Eye (tissue), 1 donor: ENCODE measurements around the gene NIF3L1.
"Not testable (repeated sequence)": the region's sequence is repeated elsewhere in the genome, so short reads cannot be mapped to it uniquely, and the experiment has no call there.

ENCODE experiments used
- DNase-seq: peaks from one replicate; pipeline ENCODE4 v3.0.0-alpha.2; 2015

NIF3L1 gene

DNA sequence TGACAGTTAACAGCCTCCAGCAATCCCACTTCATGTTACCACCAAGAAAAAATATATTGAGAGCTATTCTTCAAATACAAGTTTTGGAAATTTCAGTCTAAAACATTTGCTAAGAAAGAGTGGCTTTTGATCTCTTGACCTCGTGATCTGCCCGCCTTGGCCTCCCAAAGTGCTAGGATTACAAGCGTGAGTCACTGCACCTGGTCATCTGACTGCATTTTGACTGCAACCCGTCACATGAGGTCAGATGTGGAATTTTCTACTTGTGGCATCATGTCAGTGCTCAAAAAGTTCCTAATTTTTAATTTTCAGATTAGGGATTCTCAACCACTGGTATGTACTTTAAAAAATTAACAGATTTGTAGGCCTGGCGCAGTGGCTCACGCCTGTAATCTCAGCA lies 15.6 kb upstream of the NIF3L1 start:
- no peak for DNase-seq

DNA sequence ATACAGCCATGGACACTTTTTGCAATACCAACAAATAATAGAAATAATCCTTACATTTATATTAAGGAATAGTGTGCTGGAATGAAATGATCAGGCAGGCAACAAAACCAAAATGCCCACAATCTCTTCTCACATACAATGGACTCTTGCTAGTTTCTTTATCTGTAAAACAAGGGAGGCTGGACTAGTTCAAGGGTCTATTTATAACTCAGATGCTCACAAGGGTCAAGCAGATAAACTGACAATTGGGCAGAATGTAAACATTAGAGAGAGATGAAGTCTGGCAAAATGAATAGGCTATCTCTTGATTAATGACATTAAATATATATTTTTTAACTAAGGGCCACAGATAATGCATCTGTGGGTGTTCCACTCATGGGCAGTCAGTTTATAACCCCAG lies 11.7 kb upstream of the NIF3L1 start:
- DNase-seq: no peak

DNA sequence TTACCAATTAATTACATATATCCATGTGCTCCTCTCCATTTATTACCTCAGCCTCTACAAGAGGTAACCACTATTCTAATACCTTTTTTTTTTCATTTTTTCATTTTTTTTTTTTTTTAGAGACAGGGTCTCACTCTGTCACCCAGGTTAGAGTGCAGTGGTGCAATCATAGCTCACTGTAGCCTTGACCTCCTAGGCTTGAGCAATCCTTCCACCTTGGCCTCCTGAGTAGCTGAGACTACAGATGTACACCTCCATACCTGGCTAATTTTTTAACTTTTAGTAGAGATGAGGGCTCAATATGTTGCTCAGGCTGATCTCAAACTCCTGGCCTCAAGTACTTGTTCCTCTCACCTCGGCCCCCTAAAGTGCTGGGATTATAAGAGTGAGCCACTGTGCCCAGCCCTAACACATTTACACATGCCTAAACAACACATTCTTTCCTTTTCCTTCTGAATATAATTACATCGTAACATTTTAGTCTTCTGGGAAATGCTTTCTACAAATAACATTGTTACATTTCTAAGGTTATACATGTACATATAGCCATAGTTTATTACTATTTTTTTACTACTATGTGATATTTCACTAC lies 10.8 kb upstream of the NIF3L1 start:
- no peak for DNase-seq

DNA sequence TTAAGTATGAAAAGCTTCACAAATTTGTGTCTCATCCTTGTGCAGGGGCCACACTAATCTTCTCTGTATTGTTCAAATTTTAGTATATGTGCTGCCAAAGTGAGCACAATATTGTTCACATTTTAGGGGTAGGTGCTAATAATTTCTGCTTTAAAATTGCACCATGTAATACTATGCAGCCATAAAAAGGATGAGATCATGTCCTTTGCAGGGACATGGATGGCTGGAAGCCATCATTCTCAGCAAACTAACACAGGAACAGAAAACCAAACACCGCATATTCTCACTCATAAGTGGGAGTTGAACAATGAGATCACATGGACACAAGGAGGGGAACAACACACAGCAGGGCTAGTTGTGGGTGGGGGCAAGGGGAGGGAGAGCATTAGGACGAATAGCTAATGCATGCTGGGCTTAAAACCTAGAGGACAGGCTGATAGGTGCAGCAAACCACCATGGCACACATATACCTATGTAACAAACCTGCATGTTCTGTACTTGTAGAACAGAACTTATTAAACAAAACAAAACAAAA lies 7.4 kb upstream of the NIF3L1 start:
- not testable (repeated sequence) for DNase-seq

DNA sequence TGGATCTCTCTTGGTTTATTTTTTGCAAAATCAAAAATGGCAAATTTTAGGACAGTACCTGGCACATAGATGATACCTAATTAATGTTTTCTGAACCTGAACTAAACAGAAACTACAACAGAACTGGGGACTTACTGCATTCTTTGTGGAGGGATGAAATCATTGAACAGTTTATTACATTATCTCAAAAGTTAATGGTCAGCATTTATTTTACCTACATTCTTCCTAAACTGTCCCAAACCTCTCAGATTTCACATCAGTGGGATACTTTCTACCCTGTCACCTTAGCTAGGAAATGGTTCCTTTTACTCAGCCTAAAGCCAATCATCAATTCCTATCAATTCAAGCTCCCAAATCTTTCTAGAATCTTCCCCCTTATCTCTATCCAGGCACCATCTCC lies 10.3 kb downstream of the NIF3L1 start:
- DNase-seq: no peak

DNA sequence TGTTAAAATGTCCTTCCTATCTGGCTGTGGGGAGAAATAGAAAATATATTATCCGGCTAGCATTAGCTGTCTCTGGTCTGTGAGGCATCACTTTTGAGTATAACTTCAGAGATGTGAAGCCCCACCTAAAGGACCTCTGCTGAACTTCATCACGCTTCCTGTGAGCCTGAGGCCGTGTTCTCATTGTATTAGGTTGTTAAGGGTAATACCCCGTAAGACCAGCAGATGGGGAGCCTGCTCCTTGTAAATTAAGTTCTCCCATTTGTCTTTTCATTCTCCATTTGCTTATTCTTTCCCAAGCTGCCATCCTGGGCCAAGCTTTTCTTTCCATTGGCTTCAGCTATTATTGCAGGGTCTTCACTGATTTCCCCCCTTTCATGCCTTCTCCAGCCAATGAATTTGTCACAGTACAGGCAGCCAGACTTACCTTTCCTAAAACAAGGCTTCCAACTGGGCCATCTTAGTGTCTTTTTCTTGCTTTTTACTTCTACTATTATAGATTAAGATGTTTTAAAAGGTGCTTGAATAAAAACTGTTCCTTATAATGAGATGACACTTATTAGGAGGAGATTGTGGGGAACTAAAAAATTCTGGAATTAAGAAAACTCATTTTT lies 12.4 kb downstream of the NIF3L1 start:
- DNase-seq: peak; percentile 91

DNA sequence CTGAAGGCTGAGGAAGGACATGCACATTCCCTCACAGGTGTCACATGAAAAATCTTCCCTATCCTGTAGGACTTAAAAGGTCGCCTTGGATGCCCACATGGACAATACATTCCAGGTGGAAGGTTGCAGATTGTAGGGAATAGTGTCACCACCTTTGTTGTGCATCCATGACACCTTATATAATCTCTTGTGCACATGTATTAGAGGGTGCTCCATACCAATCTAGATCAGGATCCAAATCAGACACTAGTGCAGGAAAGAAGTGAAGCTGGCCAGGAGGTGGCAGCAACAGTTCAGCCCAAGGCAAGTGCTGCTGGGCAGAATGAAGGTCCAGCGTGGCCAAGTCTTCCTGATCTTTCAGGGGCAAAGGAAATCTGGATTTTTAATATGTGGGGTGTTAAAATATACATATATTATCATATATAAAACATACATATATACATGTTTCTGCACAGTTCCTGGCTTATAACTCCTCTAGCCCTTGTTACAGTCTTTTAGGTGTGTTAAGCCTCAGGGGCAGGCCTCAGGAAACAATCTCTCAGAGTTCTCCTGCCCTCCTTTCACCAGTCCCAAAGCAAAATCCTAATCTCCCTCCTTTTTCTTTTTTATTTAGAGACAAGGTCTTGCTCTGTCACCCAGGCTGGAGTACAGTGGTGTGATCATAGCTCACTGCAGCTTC lies 16.6 kb downstream of the NIF3L1 start:
- peak; percentile 75 for DNase-seq

DNA sequence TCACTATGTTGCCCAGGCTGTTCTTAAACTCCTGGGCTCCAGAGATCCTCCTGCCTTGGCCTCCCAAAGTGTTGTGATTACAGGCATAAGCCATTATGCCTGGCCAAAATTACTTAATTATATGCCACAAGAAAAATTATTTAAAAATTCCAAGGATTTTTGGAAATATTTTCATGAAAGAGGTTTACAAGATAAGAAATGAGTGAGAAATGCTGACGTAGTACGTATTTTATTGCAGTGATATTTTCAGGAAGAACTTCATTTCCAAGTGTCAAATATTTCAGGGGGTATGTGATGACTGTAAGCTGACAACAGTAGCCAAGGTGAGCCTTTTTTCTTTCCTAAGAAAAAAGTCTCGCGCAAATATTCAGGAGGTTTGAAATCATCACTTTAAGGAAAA lies 20.8 kb downstream of the NIF3L1 start:
- no peak for DNase-seq

DNA sequence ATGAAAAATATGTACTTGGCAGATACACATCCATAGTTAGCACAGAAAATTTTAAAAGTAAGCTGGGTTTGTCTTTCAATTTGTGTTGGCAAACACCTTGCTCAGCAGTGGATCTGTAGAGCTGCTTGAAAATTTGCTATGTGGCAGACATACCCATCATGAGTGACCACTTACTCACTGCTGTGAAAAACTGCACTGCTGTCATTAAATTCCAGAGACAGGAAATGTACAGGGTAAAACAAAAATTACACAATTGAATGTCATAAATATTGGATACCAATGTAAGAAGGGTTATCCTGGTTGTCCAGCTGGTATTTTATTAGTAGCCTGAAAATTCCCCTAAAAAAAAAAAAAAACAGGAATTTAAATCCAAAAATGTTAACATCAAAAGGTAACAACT lies 24.5 kb downstream of the NIF3L1 start:
- no peak for DNase-seq

DNA sequence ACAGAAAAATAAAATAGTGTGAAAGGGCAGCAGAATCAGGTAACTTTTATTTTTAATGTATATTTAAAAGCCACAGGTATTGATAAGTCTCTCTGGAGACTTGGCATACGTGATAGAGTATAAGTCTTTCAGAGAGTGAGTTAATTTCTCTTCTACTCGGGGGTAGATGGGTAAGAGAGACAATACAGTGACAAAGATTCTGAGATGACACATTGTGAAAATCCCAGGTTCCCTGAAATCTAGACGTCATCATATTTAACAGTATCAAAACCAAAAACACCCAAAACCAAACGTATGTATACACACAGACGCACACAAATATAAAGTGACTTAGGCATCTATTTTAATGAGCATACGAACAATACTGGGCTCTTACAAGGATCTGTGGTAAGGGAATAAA lies 33.3 kb downstream of the NIF3L1 start:
- DNase-seq: no peak

DNA sequence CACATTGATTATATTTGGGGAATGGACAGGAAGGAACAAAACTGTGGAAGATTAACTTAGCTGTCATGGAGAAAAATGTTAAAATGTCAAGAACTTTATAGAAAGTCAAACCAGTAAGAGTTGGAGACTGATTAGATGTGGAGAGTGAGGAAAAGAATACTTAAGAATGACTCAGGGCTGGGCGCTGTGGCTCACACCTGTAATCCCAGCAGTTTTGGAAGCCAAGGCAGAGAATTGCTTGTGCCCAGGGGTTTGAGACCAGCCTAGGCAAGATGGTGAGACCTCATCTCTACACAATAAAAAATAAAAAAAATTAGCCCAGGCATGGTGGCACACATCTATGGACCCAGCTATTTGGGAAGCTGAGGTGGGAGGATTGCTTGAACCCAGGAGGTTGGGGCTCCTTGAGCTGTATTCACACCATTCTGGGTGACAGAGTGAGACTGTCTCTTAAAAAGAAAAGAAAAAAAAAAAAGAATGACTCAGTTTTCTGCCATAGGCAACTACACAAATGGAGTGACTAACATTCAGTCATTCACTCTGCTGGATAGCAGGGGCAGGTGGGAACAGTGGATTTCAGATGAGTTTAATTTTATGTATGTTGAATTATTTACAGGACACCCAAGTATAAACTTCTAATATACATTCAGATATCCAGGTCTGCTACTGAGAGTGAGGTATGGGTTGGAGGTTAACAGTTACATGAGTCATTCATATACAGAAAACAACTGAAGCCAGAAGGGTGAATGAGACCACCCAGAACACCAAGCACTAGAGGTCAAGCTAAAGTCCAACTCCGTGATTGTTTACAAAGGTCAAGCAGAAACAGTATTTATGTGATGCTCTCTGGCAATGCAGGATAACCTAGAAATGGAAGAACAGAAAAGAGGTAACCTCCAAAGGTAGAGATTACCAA lies 40.4 kb downstream of the NIF3L1 start:
- no peak for DNase-seq

DNA sequence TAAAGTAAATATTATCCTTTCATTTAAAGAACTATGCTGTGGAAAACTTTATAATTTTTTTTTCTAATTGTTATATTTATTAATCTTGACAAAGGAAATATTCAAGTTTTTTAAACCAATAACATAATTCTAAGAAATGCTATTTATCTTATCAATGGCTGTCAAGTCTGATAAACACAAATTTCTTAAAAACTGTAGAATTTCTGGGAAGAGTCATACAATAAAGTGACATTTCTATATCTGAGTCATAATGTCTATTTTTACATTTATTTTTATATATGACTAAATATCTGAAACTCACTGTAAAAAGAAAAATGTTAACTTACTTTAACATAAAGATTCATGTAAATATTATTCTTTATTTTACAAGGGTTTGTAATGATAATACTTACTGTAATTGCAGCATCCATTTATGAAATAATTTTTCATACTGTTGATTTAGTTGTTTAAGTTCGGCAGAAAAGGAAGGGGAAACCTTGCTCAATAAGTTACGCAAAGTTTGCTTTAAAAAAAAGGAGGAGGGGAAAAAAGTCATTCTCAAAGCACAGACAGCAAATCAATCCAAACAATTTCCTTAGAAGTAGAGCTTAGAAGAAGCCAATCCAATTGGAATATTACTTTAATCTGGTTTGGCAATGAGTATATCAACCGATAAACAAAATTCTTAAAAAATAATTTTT lies 41.9 kb downstream of the NIF3L1 start:
- no peak for DNase-seq

DNA sequence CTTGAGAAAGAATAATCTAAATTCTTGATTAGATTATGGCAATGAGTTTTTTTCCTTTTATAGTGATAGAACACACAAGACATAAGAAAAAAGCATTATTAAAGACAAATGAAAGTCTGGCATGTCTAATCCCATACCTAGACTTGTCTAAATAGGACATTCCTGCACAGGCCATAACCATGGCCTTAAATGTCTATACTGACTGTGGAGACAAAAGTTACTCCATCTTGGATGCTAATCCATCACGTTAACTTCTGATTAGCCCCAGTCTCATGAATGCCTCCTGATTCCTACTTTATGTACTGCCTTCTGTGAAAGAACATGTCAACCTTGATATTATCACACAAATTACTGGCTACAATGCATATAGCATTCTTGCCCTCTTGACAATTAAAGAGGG lies 50.7 kb downstream of the NIF3L1 start:
- DNase-seq: no peak

DNA sequence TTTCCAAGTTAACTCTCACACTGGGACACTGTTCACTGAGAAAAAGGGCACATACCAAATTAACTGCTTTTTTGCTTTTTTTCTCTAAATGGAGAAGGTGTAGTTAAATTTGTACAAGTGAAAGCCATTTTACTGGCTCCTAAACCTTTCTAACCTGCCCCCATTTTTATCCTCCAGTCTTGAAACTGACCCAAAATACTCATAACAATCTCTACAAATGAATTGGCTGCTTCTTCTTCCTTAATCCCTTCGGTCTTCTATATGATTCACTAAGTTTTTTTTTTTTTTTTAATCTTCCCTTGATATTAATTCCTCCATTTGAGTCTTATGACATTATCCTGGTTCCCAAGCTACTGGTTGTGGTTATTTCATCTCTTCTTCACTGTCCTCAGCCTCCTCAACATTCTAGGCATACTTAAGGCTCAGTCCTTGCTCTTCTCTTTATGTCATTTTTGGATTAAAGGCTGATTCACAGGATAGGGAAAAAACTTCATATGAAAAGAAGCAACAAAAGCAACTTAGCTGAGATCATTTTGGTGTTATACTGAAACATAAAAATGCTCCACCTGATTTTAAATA lies 54.4 kb downstream of the NIF3L1 start:
- DNase-seq: no peak

DNA sequence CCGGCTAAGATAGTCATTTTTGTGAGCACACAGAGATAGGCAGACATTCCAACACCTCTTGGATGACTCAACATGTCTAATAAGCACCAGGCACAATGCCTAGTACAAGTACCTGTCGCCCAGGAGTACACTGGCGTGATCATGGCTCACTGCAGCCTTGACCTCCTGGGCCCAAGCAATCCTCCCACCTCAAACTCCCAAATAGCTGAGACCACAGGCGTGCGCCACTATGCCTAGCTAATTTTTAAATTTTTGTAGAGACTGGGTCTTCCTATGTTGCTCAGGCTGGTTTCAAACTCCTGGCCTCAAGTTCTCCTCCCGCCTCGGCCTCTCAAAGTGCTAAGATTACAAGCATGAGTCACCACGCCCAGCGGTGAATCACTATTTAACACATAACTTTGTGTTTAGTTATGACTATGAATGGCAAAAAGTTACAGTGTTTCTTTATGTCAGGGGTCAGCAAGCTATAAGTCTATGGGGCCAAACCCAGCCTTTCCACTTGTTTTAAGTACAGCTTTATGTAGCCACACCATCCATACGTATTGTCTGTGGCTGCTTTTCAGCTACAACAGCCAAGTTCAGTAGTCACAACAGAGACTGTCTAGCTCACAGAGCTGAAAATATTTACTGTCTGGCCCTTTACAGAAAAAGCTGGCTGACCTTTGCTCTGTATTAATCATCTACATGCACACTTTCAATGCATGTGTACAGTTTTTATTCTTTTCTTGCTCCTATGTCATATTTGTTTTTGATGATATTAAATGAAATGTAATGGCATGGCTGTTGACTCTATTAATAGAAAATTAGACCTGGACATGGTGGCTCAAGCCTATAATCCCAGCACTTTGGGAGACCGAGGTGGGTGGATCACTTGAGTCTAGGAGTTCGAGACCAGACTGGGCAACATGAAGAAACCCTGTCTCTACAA lies 55.6 kb downstream of the NIF3L1 start:
- no peak for DNase-seq

DNA sequence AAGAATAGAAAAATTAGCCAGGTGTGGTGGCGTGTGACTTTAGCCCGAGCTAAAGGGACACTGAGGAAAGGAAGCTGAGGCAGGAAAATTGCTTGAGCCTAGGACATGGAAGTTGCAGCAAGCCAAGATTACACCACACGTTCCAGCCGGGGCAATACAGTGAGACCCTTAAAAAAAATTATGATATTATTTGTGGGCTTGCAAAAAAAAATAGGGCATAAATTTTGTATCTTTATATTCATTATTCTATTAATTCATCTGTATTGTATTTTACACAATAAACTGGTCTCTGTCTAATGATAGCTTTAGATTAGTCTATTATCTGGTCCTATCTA lies 56.2 kb downstream of the NIF3L1 start:
- no peak for DNase-seq

DNA sequence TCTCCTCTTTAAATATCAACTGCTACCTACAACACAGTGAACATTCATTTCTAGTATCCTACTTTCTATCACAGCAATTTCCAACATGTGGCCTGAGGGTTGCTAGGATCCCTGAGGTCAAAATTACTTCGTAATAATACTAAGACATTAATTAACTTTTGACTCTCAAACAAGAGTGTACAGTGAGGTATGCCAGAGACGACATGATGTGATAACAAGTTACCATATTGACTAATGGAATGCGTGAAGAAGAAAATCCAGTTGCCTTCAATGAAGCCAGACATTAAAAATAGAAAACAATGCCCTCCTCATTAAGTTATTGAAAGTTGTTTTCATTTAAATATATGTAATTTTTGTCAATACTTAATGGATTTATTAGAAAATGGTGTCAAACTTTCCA lies 61.2 kb downstream of the NIF3L1 start:
- DNase-seq: no peak
